Epidermal melanocyte (primary cell): Measurements from ENCODE around the gene CBFA2T3.
A peak's percentile ranks its signal among the peaks of the same experiment; 100 is the strongest.

Experiments used
- DNase-seq: peaks from one replicate; pipeline ENCODE4 v3.0.0; 2011; ENCODE audit warnings: low spot score; ENCODE audit not compliant: insufficient read length

Gene CBFA2T3

GRCh38 chr16:88999457-89000206 is 22.6 kb upstream of the CBFA2T3 start:
- DNase-seq: no peak

GRCh38 chr16:88995746-88996535 is 18.9 kb upstream of the CBFA2T3 start:
- DNase-seq: no peak

- no peak for DNase-seq
Measured at GRCh38 chr16:88995194-88995593, 18.2 kb upstream of the CBFA2T3 start.

GRCh38 chr16:88994695-88995094 is 17.7 kb upstream of the CBFA2T3 start:
- DNase-seq: no peak

- DNase-seq: no peak
Measured at GRCh38 chr16:88993946-88994600, 17.1 kb upstream of the CBFA2T3 start.

- no peak for DNase-seq
Measured at GRCh38 chr16:88993166-88993761, 16.3 kb upstream of the CBFA2T3 start.

- DNase-seq: no peak
Measured at GRCh38 chr16:88992351-88993165, 15.6 kb upstream of the CBFA2T3 start.

GRCh38 chr16:88991813-88992350 is 14.9 kb upstream of the CBFA2T3 start:
- peak; percentile 50 for DNase-seq

- DNase-seq: no peak
Measured at GRCh38 chr16:88989852-88990547, 13.0 kb upstream of the CBFA2T3 start.

GRCh38 chr16:88988980-88989811 is 12.2 kb upstream of the CBFA2T3 start:
- no peak for DNase-seq

- no peak for DNase-seq
Measured at GRCh38 chr16:88985521-88985920, 8.5 kb upstream of the CBFA2T3 start.

GRCh38 chr16:88983771-88984687 is 7.0 kb upstream of the CBFA2T3 start:
- DNase-seq: no peak

- no peak for DNase-seq
Measured at GRCh38 chr16:88983165-88983564, 6.2 kb upstream of the CBFA2T3 start.

- DNase-seq: no peak
Measured at GRCh38 chr16:88982286-88983084, 5.5 kb upstream of the CBFA2T3 start.

GRCh38 chr16:88979353-88980015 is 2.5 kb upstream of the CBFA2T3 start:
- DNase-seq: no peak

GRCh38 chr16:88978608-88979346 is 1.8 kb upstream of the CBFA2T3 start:
- no peak for DNase-seq
